GM19238 (cell line): ENCODE measurements around the gene NCOA7.
"Not testable (repeated sequence)": the region's sequence is repeated elsewhere in the genome, so short reads cannot be mapped to it uniquely, and the experiment has no call there.

ENCODE experiments used
- DNase-seq: peaks from one replicate; pipeline ENCODE4 v3.0.0; 2011; ENCODE audit warnings: low spot score; ENCODE audit not compliant: insufficient read length

NCOA7 gene

DNA sequence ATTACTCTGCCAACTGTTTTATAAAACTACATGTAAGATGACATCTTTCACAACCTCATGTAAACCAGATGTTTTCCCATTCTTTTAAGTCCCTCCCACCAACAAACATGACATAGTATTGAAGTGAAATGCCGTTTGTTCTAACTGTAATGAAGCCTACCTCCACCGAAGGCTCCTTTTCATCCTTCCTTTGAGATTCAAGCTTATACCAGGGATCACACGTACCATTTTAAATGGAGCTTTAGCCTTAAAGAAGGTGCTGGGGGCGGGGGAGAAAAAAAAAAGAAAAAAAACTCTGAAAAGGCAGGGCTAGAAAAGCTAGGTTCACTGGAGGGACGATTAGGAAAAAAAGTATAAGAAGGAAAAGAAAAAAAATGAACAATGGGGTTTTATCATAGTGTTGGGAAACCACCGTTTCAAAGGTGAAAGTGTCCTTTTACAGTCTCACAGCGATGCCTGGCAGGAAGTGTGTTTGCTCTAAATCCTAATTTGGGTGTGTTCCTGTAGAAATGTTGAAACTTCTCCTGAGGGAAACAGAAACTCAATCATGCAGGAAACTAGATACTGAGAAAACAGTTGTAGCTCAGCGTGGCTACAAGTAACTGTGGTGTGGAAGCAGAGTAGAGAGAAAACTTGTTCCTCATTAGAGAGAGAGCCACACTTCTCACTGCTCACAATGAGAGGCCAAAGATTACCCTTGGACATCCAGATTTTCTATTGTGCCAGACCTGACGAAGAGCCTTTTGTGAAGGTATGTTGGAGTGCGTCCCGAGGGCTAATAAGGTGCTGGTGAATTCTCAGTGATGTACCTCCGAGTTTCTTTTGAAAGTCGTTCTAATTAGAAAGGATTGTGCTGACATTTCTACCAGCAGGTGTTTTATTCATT is 128.2 kb downstream of the NCOA7 start:
- DNase-seq: peak; percentile 36

GRCh38 chr6:125919618-125920017 is 128.9 kb downstream of the NCOA7 start:
- no peak for DNase-seq

- no peak for DNase-seq
These were observed 131.6 kb downstream of the NCOA7 start for GRCh38 chr6:125922322-125922860.

DNA sequence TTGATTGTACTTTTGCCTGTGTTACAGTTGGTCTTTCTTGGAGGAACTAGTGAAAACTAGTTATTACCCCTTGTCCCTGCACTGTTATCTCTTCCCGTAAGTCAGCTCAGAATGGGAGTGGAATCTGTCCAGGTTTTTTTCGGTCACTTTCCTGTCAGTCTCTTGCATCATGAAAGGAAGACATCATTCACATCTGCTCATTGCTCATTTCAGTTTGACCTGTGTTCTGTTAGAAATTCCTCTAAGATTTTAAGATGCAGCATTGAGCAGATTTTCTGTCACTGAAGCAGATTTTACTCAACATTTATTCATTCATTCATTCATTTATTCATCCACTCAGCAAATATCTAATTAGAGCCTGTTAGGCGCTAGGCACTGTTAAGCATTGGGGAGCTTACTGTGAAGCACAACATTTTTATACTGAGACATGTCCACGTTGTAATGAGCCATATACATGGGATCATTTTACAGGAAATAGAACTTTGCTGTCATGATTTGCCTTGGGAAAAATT is 132.7 kb downstream of the NCOA7 start:
- no peak for DNase-seq

GRCh38 chr6:125924169-125924568 is 133.4 kb downstream of the NCOA7 start:
- DNase-seq: no peak

GRCh38 chr6:125924697-125925358 is 134.1 kb downstream of the NCOA7 start:
- DNase-seq: no peak

- no peak for DNase-seq
These were observed 136.0 kb downstream of the NCOA7 start for GRCh38 chr6:125926711-125927110.

- DNase-seq: no peak
These were observed 137.0 kb downstream of the NCOA7 start for GRCh38 chr6:125927761-125928160.

GRCh38 chr6:125930765-125931418 is 140.1 kb downstream of the NCOA7 start:
- no peak for DNase-seq

- no peak for DNase-seq
These were observed 141.1 kb downstream of the NCOA7 start for GRCh38 chr6:125931733-125932450.

- no peak for DNase-seq
These were observed 141.7 kb downstream of the NCOA7 start for GRCh38 chr6:125932451-125932795.

DNA sequence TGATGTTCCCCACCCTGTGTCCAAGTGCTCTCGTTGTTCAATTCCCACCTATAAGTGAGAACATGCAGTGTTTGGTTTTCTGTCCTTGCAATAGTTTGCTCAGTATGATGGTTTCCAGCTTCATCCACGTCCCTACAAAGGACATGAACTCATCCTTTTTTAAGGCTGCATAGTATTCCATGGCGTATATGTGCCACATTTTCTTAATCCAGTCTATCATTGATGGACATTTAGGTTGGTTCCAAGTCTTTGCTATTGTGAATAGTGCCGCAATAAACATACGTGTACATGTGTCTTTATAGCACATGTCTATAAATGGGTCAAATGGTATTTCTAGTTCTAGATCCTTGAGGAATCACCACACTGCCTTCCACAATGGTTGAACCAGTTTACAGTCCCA is 144.8 kb downstream of the NCOA7 start:
- not testable (repeated sequence) for DNase-seq

- no peak for DNase-seq
These were observed 148.3 kb downstream of the NCOA7 start for GRCh38 chr6:125939026-125939425.

GRCh38 chr6:125939791-125940190 is 149.0 kb downstream of the NCOA7 start:
- no peak for DNase-seq

- DNase-seq: no peak
These were observed 149.7 kb downstream of the NCOA7 start for GRCh38 chr6:125940247-125941041.

GRCh38 chr6:125942672-125943527 is 152.1 kb downstream of the NCOA7 start:
- no peak for DNase-seq

- DNase-seq: no peak
These were observed 153.0 kb downstream of the NCOA7 start for GRCh38 chr6:125943528-125944433.

- no peak for DNase-seq
These were observed 153.7 kb downstream of the NCOA7 start for GRCh38 chr6:125944434-125944816.
